ENCODE results near the gene PERP. TPM values are rescaled to one million over a fixed set of nuclear protein-coding genes. Genes with fewer than 3 reads are reported as not detected.

PERP gene
- total RNA-seq, 4 donors from 2014 or later, result 715 to 1,965 (median 1,827) TPM

DNA sequence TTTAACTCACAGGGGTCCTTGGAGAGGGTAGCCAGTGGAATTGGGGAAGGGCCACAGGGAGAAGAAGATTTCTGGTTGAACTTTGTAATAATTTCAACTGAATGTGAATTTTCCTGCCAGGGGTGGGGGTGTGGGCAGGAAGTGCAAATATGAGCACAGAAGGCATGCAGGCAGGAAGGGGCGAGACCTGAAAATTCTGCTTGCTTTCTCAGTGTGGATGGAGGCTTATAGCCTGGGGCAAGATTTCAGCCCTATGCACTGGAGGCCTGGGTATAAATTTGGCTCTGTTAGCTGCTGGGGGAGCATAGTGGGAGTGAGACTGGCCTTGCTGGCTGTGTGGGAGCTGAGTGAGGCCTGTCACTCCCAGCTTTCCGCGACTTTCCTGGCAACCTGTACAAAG, 54.4 kb downstream of the PERP start:
- no peaks in the 10 kb centered on the region for H3K36me3 ChIP-seq
- H3K9me3 ChIP-seq, result peaks cover 11% of the 10 kb centered on the region
- no peaks in the 10 kb centered on the region for H3K4me1 ChIP-seq
- no peak for DNase-seq (ENCODE audit: low spot score in 2 of 2)
- H3K27me3 ChIP-seq, result peaks cover 3% of the 10 kb centered on the region
- 84% methylated on average over 3 of the region's 3 CpGs for WGBS
- no peak overlapping the region for H3K4me3 ChIP-seq
- no peak overlapping the region for H3K27ac ChIP-seq
- no peak for TF ChIP-seq EP300 (IDR thresholded peaks at IDR 0.05)

DNA sequence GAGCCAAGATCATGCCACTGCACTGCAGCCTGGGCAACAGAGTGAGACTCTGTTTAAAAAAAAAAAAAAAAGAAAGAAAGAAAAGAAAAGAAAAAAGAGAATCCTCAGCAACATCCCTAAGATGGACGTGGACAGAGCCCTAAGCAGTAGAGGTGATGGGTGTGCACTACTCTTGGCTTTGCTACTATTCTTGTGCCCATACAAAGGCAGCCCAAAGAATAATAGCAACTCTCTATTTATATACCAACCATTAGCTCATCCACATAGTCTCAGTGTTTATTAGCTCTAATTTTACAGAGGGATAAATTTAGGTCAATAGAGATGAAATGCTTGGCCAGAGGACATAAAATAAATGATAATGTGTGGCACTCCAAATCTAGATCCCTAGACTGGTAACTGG, 62.2 kb downstream of the PERP start:
- TF ChIP-seq, protein P1, sequence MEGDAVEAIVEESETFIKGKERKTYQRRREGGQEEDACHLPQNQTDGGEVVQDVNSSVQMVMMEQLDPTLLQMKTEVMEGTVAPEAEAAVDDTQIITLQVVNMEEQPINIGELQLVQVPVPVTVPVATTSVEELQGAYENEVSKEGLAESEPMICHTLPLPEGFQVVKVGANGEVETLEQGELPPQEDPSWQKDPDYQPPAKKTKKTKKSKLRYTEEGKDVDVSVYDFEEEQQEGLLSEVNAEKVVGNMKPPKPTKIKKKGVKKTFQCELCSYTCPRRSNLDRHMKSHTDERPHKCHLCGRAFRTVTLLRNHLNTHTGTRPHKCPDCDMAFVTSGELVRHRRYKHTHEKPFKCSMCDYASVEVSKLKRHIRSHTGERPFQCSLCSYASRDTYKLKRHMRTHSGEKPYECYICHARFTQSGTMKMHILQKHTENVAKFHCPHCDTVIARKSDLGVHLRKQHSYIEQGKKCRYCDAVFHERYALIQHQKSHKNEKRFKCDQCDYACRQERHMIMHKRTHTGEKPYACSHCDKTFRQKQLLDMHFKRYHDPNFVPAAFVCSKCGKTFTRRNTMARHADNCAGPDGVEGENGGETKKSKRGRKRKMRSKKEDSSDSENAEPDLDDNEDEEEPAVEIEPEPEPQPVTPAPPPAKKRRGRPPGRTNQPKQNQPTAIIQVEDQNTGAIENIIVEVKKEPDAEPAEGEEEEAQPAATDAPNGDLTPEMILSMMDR (IDR thresholded peaks at IDR 0.05), result no peak
- TF ChIP-seq POLR2A (IDR thresholded peaks at IDR 0.05) (no peak), POLR2AphosphoS5 (IDR thresholded peaks at IDR 0.05) (no peak), EP300 (IDR thresholded peaks at IDR 0.05) (no peak)
- Histone ChIP-seq H3K36me3 (no peaks in the 10 kb centered on the region), H3K4me3 (no peak overlapping the region), H3K27ac (no peak overlapping the region), H3K4me1 (no peaks in the 10 kb centered on the region), H3K27me3 (no peaks in the 10 kb centered on the region), H3K9me3 (no peaks in the 10 kb centered on the region)
- 56% methylated on average over 1 of the region's 1 CpG for WGBS
- DNase-seq (ENCODE audit: low spot score in 2 of 2), result no peak

DNA sequence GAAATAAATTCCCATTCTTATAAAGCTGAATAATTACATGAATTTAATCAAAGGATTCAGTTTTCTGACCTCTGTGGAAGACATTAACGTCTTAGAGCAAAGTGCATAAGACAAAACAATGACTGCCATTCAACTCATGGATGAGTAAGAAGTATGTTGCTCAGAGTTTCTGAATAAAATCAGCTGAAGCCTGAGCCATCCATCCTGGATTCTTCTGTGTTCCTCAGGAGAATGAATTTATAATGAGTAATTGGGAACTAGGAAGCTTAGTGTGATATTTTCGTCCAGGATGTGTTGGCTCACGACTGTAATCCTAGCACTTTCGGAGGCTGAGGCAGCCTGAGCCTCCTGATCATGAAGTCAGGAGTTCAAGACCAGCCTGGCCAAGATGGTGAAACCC, 62.8 kb downstream of the PERP start:
- Histone ChIP-seq H3K9me3 (no peaks in the 10 kb centered on the region), H3K4me1 (no peaks in the 10 kb centered on the region), H3K36me3 (no peaks in the 10 kb centered on the region), H3K4me3 (no peak overlapping the region), H3K27ac (no peak overlapping the region), H3K27me3 (no peaks in the 10 kb centered on the region)
- TF ChIP-seq, protein P1 (IDR thresholded peaks at IDR 0.05), result no peak
- no peak for TF ChIP-seq EP300 (IDR thresholded peaks at IDR 0.05)
- no peak for TF ChIP-seq POLR2AphosphoS5 (IDR thresholded peaks at IDR 0.05)
- TF ChIP-seq POLR2A (IDR thresholded peaks at IDR 0.05), result no peak
- DNase-seq (ENCODE audit: low spot score in 2 of 2), result no peak
- WGBS, result 81% methylated on average over 4 of the region's 4 CpGs

Other genes with a start within 250 kb of the PERP start
- gene TNFAIP3, start 240.2 kb downstream of the PERP start, total RNA-seq, result 100 to 1,000 TPM in 3 of 4 donors, 10 to 100 TPM in 1; 64.1 to 146 (median 111) TPM
- 10 to 100 TPM in 2 of 4 donors, 1 to 10 TPM in 2; 5.1 to 20.6 (median 9.6) TPM for gene ARFGEF3, start 54.5 kb upstream of the PERP start, total RNA-seq
- gene PBOV1, start 111.1 kb upstream of the PERP start, total RNA-seq, result not detected